Right kidney (tissue), 1 donor: ENCODE results near the gene POLQ.
"Not testable (repeated sequence)": the region's sequence is repeated elsewhere in the genome, so short reads cannot be mapped to it uniquely, and the experiment has no call there.

Experiments
- DNase-seq: peaks from one replicate; pipeline ENCODE4 v3.0.0-alpha.2; 2016

POLQ gene

GRCh38 chr3:121424549-121424948 is 121.2 kb downstream of the POLQ start:
- no peak for DNase-seq

- no peak for DNase-seq
Measured at GRCh38 chr3:121418182-121418581, 127.6 kb downstream of the POLQ start.

GRCh38 chr3:121414924-121415323 is 130.9 kb downstream of the POLQ start:
- no peak for DNase-seq

- DNase-seq: no peak
Measured at GRCh38 chr3:121411523-121411922, 134.3 kb downstream of the POLQ start.

- DNase-seq: no peak
Measured at GRCh38 chr3:121405631-121406030, 140.2 kb downstream of the POLQ start.

- DNase-seq: no peak
Measured at GRCh38 chr3:121399820-121400219, 146.0 kb downstream of the POLQ start.

GRCh38 chr3:121398051-121398450 is 147.7 kb downstream of the POLQ start:
- not testable (repeated sequence) for DNase-seq

GRCh38 chr3:121395967-121396366 is 149.8 kb downstream of the POLQ start:
- DNase-seq: not testable (repeated sequence)

GRCh38 chr3:121388308-121388707 is 157.5 kb downstream of the POLQ start:
- not testable (repeated sequence) for DNase-seq
